T-helper 2 cell treated with Interferon-gamma antibody and Interleukin-4, amounts not matched to agents 5 μg/mL and 100 μg/mL, for 36 hours (primary cell): ENCODE results near the gene GPR152.

ENCODE experiments used
- DNase-seq: peaks from one replicate; pipeline ENCODE4 v3.0.0; 2021; ENCODE audit warnings: low spot score
- H3K27ac Mint-ChIP-seq: one replicate; pipeline ENCODE4 v1.8.0; 2021; ENCODE audit warnings: mild to moderate bottlenecking, mixed read lengths
- H3K27me3 Mint-ChIP-seq: one replicate; pipeline ENCODE4 v1.8.0; 2021; ENCODE audit warnings: low read depth, mixed read lengths
- H3K36me3 Mint-ChIP-seq: one replicate; pipeline ENCODE4 v1.8.0; 2021; ENCODE audit warnings: low read depth, mixed read lengths
- H3K4me1 Mint-ChIP-seq: one replicate; pipeline ENCODE4 v1.8.0; 2021; ENCODE audit warnings: low read depth, mixed read lengths
- H3K4me3 Mint-ChIP-seq: one replicate; pipeline ENCODE4 v1.8.0; 2022; ENCODE audit warnings: mild to moderate bottlenecking, moderate library complexity, mixed read lengths
- H3K9me3 Mint-ChIP-seq: one replicate; pipeline ENCODE4 v1.8.0; 2021; ENCODE audit warnings: mixed read lengths

Gene GPR152

GRCh38 chr11:67422891-67423290 is 29.6 kb downstream of the GPR152 start:
- Mint-ChIP-seq H3K9me3 (no peaks in the 10 kb centered on the region), H3K27ac (peak overlapping the region; percentile 26), H3K36me3 (no peaks in the 10 kb centered on the region), H3K4me3 (no peak overlapping the region), H3K27me3 (no peaks in the 10 kb centered on the region), H3K4me1 (peaks cover 33% of the 10 kb centered on the region)
- no peak for DNase-seq

DNA sequence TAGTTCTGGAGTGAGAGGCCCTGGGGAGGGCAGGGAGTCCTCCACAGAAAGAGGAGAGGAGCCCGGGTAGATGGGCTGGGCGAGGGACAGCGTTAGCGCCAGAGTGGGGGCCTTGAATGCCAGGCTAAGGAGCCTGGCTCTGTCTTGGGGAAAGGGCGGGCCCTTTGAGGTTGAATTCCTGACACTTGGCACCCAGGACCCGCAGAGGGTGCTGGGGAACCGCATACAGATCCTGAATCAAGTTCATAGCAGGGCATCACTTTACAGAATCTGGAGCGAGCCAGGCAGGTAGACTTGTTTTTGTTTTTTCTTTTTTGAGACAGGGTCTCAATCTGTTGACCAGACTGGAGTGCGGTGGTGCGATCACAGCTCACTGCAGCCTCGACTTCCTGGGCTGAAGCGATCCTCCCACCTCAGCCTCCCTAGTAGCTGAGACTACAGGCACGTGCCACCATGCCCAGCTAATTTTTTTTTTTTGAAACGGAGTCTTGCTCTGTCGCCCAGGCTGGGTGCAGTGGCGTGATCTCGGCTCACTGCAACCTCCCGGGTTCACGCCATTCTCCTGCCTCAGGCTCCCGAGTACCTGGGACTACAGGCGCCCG is 31.0 kb downstream of the GPR152 start:
- Mint-ChIP-seq H3K27me3 (peaks cover 3% of the 10 kb centered on the region), H3K4me1 (peaks cover 33% of the 10 kb centered on the region), H3K27ac (no peak overlapping the region), H3K4me3 (peak overlapping the region; percentile 70), H3K36me3 (no peaks in the 10 kb centered on the region), H3K9me3 (no peaks in the 10 kb centered on the region)
- DNase-seq, result no peak

GRCh38 chr11:67420646-67421429 is 31.7 kb downstream of the GPR152 start:
- Mint-ChIP-seq H3K36me3 (no peaks in the 10 kb centered on the region), H3K27me3 (peaks cover 10% of the 10 kb centered on the region), H3K9me3 (no peaks in the 10 kb centered on the region), H3K27ac (no peak overlapping the region), H3K4me3 (peak overlapping the region; percentile 70), H3K4me1 (peaks cover 38% of the 10 kb centered on the region)
- DNase-seq, result peak; percentile 93

DNA sequence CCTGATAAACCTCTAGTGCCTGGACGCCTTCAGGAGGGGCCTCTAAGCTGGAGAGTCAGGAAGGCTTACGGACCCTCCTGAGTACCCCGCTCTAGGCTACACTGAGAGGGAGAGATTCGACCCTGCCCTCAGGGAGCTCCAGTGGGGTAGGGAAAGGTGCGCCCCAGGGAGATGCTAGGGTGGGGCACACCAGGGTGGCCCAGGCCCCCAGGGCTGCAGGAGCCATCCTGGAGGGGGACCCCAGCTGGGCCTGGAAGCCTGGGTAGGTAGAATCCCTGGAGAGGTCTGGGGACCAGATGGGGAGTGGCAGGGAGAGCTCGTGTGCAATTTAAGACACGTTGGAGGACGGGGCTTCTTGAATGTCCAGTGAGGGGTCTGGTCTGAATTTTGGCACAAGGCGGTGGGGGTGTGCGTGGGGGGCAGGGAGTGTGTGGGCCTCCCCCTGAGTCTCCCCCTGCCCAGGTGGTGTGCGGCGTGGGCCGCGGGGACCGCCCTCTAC is 32.3 kb downstream of the GPR152 start:
- Mint-ChIP-seq H3K4me1 (peaks cover 38% of the 10 kb centered on the region), H3K4me3 (peak overlapping the region; percentile 74), H3K36me3 (no peaks in the 10 kb centered on the region), H3K9me3 (no peaks in the 10 kb centered on the region), H3K27ac (peak overlapping the region; percentile 70), H3K27me3 (peaks cover 10% of the 10 kb centered on the region)
- DNase-seq, result no peak

DNA sequence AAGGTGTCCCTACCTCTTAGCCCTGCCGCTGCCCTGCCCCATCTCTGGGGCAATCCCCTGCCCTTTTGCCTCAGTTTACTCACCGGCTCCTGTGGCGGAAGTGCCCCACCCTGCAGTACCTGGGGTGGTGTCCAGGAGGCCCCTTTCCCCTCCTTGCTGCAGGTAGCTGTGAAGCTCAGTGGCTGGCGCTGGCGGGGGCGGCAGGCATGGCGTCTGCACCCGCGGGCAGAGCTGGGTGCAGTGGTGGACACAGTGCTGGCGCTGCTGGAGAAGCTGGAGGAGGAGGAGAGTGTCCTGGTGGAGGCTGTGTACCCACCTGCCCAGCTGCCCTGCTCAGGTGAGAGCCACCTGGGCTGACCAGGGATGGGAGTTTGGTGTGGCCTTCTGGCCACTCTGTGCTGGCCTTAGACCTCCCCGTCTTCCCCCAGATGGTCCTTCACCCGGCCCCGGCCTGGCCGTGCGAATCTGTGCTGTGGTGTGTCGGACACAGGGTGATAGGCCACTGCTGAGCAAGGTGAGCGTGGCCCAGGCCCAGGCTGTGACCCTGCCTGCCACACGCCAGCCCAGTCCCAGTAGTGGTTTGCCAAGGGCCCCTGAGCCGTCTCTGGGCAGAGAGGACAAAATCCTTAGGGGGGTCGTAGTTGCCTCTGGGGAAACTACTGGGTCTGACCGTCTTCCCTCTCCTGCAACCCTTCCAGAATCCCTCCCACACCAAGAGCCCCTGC is 33.0 kb downstream of the GPR152 start:
- no peaks in the 10 kb centered on the region for H3K9me3 Mint-ChIP-seq
- H3K4me3 Mint-ChIP-seq, result peak overlapping the region; percentile 74
- no peak for DNase-seq
- H3K4me1 Mint-ChIP-seq, result peaks cover 32% of the 10 kb centered on the region
- H3K27ac Mint-ChIP-seq, result peak overlapping the region; percentile 70
- H3K36me3 Mint-ChIP-seq, result no peaks in the 10 kb centered on the region
- peaks cover 10% of the 10 kb centered on the region for H3K27me3 Mint-ChIP-seq

- Mint-ChIP-seq H3K27me3 (peaks cover 10% of the 10 kb centered on the region), H3K27ac (no peak overlapping the region), H3K36me3 (no peaks in the 10 kb centered on the region), H3K9me3 (no peaks in the 10 kb centered on the region), H3K4me1 (peaks cover 32% of the 10 kb centered on the region), H3K4me3 (no peak overlapping the region)
- DNase-seq, result no peak
Observed at GRCh38 chr11:67418476-67419281, 33.9 kb downstream of the GPR152 start.

- Mint-ChIP-seq H3K27me3 (peaks cover 13% of the 10 kb centered on the region), H3K36me3 (peaks cover 3% of the 10 kb centered on the region), H3K27ac (no peak overlapping the region)
Observed at GRCh38 chr11:67417425-67417824, 35.1 kb downstream of the GPR152 start.

GRCh38 chr11:67416416-67417335 is 35.9 kb downstream of the GPR152 start:
- Mint-ChIP-seq H3K27me3 (peaks cover 13% of the 10 kb centered on the region), H3K4me3 (peak overlapping the region; percentile 58), H3K9me3 (no peaks in the 10 kb centered on the region), H3K4me1 (peaks cover 40% of the 10 kb centered on the region), H3K36me3 (peaks cover 5% of the 10 kb centered on the region), H3K27ac (peak overlapping the region; percentile 64)
- no peak for DNase-seq

More at GRCh38 chr11:67417425-67417824, 35.1 kb downstream of the GPR152 start:
- no peak overlapping the region for H3K4me3 Mint-ChIP-seq
- no peak for DNase-seq
- H3K9me3 Mint-ChIP-seq, result no peaks in the 10 kb centered on the region
- H3K4me1 Mint-ChIP-seq, result peaks cover 37% of the 10 kb centered on the region

DNA sequence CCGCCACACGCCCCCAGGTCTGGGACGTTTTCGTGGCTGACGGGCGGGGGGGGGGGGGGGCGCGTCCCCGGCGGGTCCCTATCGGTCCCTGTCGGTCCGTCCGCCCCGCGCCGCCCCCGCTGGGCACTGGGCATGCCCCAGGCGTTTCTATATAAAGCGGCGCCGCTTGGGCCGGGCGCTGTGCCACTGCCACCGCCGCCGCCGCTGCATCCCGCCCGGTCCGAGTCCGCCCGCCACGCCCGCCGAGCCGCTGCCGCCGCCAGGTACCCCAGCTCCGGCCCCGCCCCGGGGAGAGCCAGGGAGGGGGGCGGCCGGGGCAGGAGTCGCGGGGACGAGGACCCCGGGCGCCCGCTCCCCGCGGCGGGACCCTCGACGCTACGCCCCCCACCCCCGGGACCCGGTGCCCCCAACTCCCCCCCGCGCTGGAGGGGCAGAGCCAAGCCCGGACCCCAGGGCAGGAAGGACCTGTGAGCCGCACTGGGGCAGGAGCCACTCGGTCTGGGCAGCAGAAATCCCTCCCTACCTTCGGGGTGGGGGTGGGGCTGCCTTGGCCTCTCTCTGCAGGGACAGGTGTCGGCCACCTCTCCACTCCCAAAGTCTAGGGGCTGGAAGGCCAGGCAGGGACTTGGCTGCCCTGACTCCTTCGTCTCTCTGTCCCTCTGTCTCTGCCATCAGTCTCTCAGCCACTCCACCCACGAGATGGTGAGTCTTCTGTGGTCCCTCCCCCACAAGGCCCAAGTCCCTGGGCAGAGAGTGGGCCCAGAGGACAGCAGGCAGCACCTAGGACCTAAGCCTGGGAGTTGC is 36.8 kb downstream of the GPR152 start, which contains the start of gene CARNS1:
Gene CARNS1, plus strand, starts transcription at position 178 of the 804 bp plus-strand sequence. Its CDS starts 522 bp downstream, at position 700.
- H3K9me3 Mint-ChIP-seq, result no peaks in the 10 kb centered on the region
- H3K27ac Mint-ChIP-seq, result no peak within 1 kb of the TSS
- peak within 1 kb of the TSS; percentile 40 for H3K4me3 Mint-ChIP-seq
- H3K36me3 Mint-ChIP-seq, result peaks cover 8% of the 10 kb centered on the region
- H3K4me1 Mint-ChIP-seq, result peaks cover 41% of the 10 kb centered on the region
- peaks cover 13% of the 10 kb centered on the region for H3K27me3 Mint-ChIP-seq
- DNase-seq, result no peak

GRCh38 chr11:67413266-67413849 is 39.2 kb downstream of the GPR152 start:
- H3K36me3 Mint-ChIP-seq, result peaks cover 22% of the 10 kb centered on the region
- H3K9me3 Mint-ChIP-seq, result no peaks in the 10 kb centered on the region
- H3K27me3 Mint-ChIP-seq, result peaks cover 13% of the 10 kb centered on the region
- H3K27ac Mint-ChIP-seq, result peak overlapping the region; percentile 17
- no peak for DNase-seq
- H3K4me1 Mint-ChIP-seq, result peaks cover 49% of the 10 kb centered on the region
- H3K4me3 Mint-ChIP-seq, result peak overlapping the region; percentile 10

- H3K9me3 Mint-ChIP-seq, result no peaks in the 10 kb centered on the region
- H3K27me3 Mint-ChIP-seq, result peaks cover 13% of the 10 kb centered on the region
- no peak overlapping the region for H3K27ac Mint-ChIP-seq
- DNase-seq, result no peak
- peaks cover 29% of the 10 kb centered on the region for H3K36me3 Mint-ChIP-seq
- H3K4me3 Mint-ChIP-seq, result no peak overlapping the region
- peaks cover 52% of the 10 kb centered on the region for H3K4me1 Mint-ChIP-seq
Observed at GRCh38 chr11:67412495-67413179, 39.9 kb downstream of the GPR152 start.
